Gastroesophageal sphincter (tissue), 4 donors: Measurements from ENCODE around the gene LRBA. TPM values are rescaled to one million over a fixed set of nuclear protein-coding genes. Genes with fewer than 3 reads are reported as not detected.

Experiments used
- ATAC-seq: fragments of 150-250 bp; one replicate; pipeline ENCODE4 v1.9.1; 2016; ENCODE audit warnings: mild to moderate bottlenecking, moderate library complexity
- H3K27ac ChIP-seq, 4 donors: fragments of 200-600 bp; sonication (generic) in 3 of 4; 1 replicate in 3 of 4; 2 replicates in 1 of 4; pipeline ENCODE4 v1.5.1; 2016 to 2019
- H3K27me3 ChIP-seq: fragments of 200-600 bp; sonication (generic); one replicate; pipeline ENCODE4 v1.5.1; 2019
- H3K36me3 ChIP-seq, 2 donors: fragments of 200-600 bp; sonication (generic); one replicate each; pipeline ENCODE4 v1.5.1; 2019; ENCODE audit warnings: control low read depth in 1 of 2
- H3K4me1 ChIP-seq, 3 donors: fragments of 200-600 bp; sonication (generic); 1 replicate in 2 of 3; 2 replicates in 1 of 3; pipeline ENCODE4 v1.5.1; 2016 to 2019; ENCODE audit warnings: control low read depth in 2 of 3
- H3K4me3 ChIP-seq, 2 donors: fragments of 200-600 bp; sonication (generic); one replicate each; pipeline ENCODE4 v1.5.1; 2019; ENCODE audit warnings: mild to moderate bottlenecking in 1 of 2, moderate library complexity in 1 of 2
- H3K9me3 ChIP-seq, 3 donors: fragments of 200-600 bp; sonication (generic); one replicate each; pipeline ENCODE4 v1.5.1; 2017 to 2019; ENCODE audit warnings: control low read depth in 2 of 3
- CTCF ChIP-seq, 4 experiments: fragments of 200-600 bp in 2 of 4; fragments of 450-650 bp in 2 of 4; sonication (generic) in 1 of 4; IDR thresholded peaks; one replicate each; pipeline ENCODE4 v1.5.1; 2017 to 2019; ENCODE audit warnings: antibody characterized with exemption in 4 of 4, mild to moderate bottlenecking in 2 of 4, moderate library complexity in 2 of 4
- EP300 ChIP-seq: sonication (generic); formaldehyde crosslinking; IDR thresholded peaks from one replicate; pipeline ENCODE4 v1.6.1; 2017; ENCODE audit warnings: antibody characterized with exemption, mild to moderate bottlenecking
- POLR2A ChIP-seq, 2 donors: fragments of 450-650 bp; IDR thresholded peaks; one replicate each; pipeline ENCODE4 v1.6.1; 2017; ENCODE audit warnings: antibody characterized with exemption in 2 of 2, mild to moderate bottlenecking in 2 of 2, moderate library complexity in 1 of 2
- POLR2AphosphoS5 ChIP-seq: sonication (generic); formaldehyde crosslinking; IDR thresholded peaks from one replicate; pipeline ENCODE4 v1.6.1; 2017; ENCODE audit warnings: antibody characterized with exemption
- WGBS, 2 donors: methylation state at CpG; one replicate each; pipeline ENCODE4 v1.1.5; 2018; ENCODE audit warnings: low coverage in 1 of 2; 5-methylcytosine and 5-hydroxymethylcytosine counted together
- total RNA-seq, 4 donors: library from RNA; depleted of rRNA; stranded (reverse); fragments of >200 nt; gene quantifications; one replicate each; pipeline ENCODE4 v1.1.0, GENCODE V29; 2016

LRBA gene
- total RNA-seq, 4 donors from 2014 or later = 18.4 to 35.0 (median 23.2) TPM

- Histone ChIP-seq H3K9me3 (peaks cover 0 to 9% (median 0%) of the 10 kb centered on the region in 3 donors), H3K27ac (no peak overlapping the region), H3K36me3 (peaks cover 0 to 37% of the 10 kb centered on the region in 2 donors), H3K4me3 (no peak overlapping the region), H3K4me1 (peaks cover 0 to 11% (median 0%) of the 10 kb centered on the region in 3 donors), H3K27me3 (peaks cover 27% of the 10 kb centered on the region)
- WGBS, 2 donors = 93 to 100% methylated on average over 1 of the region's 1 CpG
- ATAC-seq = no peak
- TF ChIP-seq EP300 (no peak), POLR2A (IDR thresholded peaks at IDR 0.05) (no peak), CTCF (IDR thresholded peaks at IDR 0.05) (no peak), POLR2AphosphoS5 (no peak)
Observed at GRCh38 chr4:150585611-150586010, 429.5 kb downstream of the LRBA start.

GRCh38 chr4:150584111-150584915, 430.8 kb downstream of the LRBA start:
- peak overlapping the region in 1 of 2 donors; percentile 45 for H3K4me3 ChIP-seq
- ATAC-seq = no peak
- H3K4me1 ChIP-seq = peaks cover 0 to 11% (median 0%) of the 10 kb centered on the region in 3 donors
- peaks cover 0 to 9% (median 0%) of the 10 kb centered on the region in 3 donors for H3K9me3 ChIP-seq
- H3K27me3 ChIP-seq = peaks cover 27% of the 10 kb centered on the region
- H3K27ac ChIP-seq = no peak overlapping the region
- H3K36me3 ChIP-seq = peaks cover 0 to 27% of the 10 kb centered on the region in 2 donors
- 55 to 80% methylated on average over 7 to 11 of the region's 11 CpGs for WGBS, 2 donors
- TF ChIP-seq POLR2A (IDR thresholded peaks at IDR 0.05) (no peak), EP300 (no peak), CTCF (IDR thresholded peaks at IDR 0.05) (no peak), POLR2AphosphoS5 (no peak)

GRCh38 chr4:150583287-150584110, 431.6 kb downstream of the LRBA start:
- peaks cover 0 to 19% of the 10 kb centered on the region in 2 donors for H3K36me3 ChIP-seq
- no peak for TF ChIP-seq CTCF (IDR thresholded peaks at IDR 0.05)
- TF ChIP-seq EP300 = no peak
- TF ChIP-seq POLR2A (IDR thresholded peaks at IDR 0.05) = no peak
- TF ChIP-seq POLR2AphosphoS5 = no peak
- 20 to 23% methylated on average over 2 to 9 of the region's 66 CpGs for WGBS, 2 donors
- peak overlapping the region; percentile 6 to 45 for H3K4me3 ChIP-seq
- H3K27me3 ChIP-seq = peaks cover 27% of the 10 kb centered on the region
- peak overlapping the region in 1 of 4 donors; percentile 18 for H3K27ac ChIP-seq
- peak; percentile 29 for ATAC-seq
- H3K9me3 ChIP-seq = peaks cover 0 to 9% (median 0%) of the 10 kb centered on the region in 3 donors
- H3K4me1 ChIP-seq = peaks cover 0 to 11% (median 0%) of the 10 kb centered on the region in 3 donors

GRCh38 chr4:150582873-150583286, 432.2 kb downstream of the LRBA start:
- WGBS, 2 donors = 20 to 72% methylated on average over 1 to 18 of the region's 32 CpGs
- Histone ChIP-seq H3K4me1 (peaks cover 0 to 11% (median 0%) of the 10 kb centered on the region in 3 donors), H3K9me3 (peaks cover 0 to 9% (median 0%) of the 10 kb centered on the region in 3 donors), H3K36me3 (peaks cover 0 to 13% of the 10 kb centered on the region in 2 donors), H3K27me3 (peaks cover 27% of the 10 kb centered on the region), H3K27ac (peak overlapping the region in 1 of 4 donors; percentile 18), H3K4me3 (peak overlapping the region; percentile 6 to 45)
- TF ChIP-seq POLR2AphosphoS5 (no peak), CTCF (IDR thresholded peaks at IDR 0.05) (no peak), POLR2A (IDR thresholded peaks at IDR 0.05) (no peak), EP300 (no peak)
- ATAC-seq = no peak
